Tibial artery (tissue), 4 donors: ENCODE results near the gene ATG7.

Experiments used
- DNase-seq, 2 donors: peaks; one replicate each; pipeline ENCODE4 v3.0.0-alpha.2; 2019
- H3K27ac ChIP-seq, 2 donors: fragments of 200-600 bp; sonication (generic) in 1 of 2; 1 replicate in 1 of 2; 2 replicates in 1 of 2; pipeline ENCODE4 v1.5.1; 2018 to 2019; ENCODE audit warnings: mild to moderate bottlenecking in 1 of 2
- H3K27me3 ChIP-seq, 2 donors: fragments of 200-600 bp; sonication (generic) in 1 of 2; one replicate each; pipeline versions ENCODE4 v1.5.1 to v1.6.0; 2016 to 2019
- H3K36me3 ChIP-seq, 3 donors: fragments of 200-600 bp; sonication (generic) in 2 of 3; one replicate each; pipeline ENCODE4 v1.5.1; 2016 to 2019; ENCODE audit warnings: mild to moderate bottlenecking in 2 of 3
- H3K4me1 ChIP-seq, 4 donors: fragments of 200-600 bp; sonication (generic) in 2 of 4; 1 replicate in 3 of 4; 2 replicates in 1 of 4; pipeline ENCODE4 v1.5.1; 2016 to 2019
- H3K4me3 ChIP-seq, 2 donors: fragments of 200-600 bp; sonication (generic) in 1 of 2; 1 replicate in 1 of 2; 2 replicates in 1 of 2; pipeline ENCODE4 v1.5.1; 2018 to 2019; ENCODE audit warnings: mild to moderate bottlenecking in 2 of 2
- H3K9me3 ChIP-seq, 3 donors: fragments of 200-600 bp; sonication (generic) in 1 of 3; one replicate each; pipeline ENCODE4 v1.5.1; 2016 to 2019
- intact Hi-C: fragments of 100-400 bp; cut with DNase I; formaldehyde crosslinking; loops from one replicate; pipeline ENCODE4 v1.15.0; 2023; ENCODE audit warnings: low total_unique reads
- TF ChIP-seq, protein P1 (sequence below), 2 experiments: fragments of 200-600 bp in 1 of 2; fragments of 450-650 bp in 1 of 2; IDR thresholded peaks; one replicate each; pipeline ENCODE4 v1.5.1; 2017 to 2019; ENCODE audit warnings: antibody characterized with exemption in 2 of 2, mild to moderate bottlenecking in 1 of 2, moderate library complexity in 1 of 2

The ATG7 gene

DNA sequence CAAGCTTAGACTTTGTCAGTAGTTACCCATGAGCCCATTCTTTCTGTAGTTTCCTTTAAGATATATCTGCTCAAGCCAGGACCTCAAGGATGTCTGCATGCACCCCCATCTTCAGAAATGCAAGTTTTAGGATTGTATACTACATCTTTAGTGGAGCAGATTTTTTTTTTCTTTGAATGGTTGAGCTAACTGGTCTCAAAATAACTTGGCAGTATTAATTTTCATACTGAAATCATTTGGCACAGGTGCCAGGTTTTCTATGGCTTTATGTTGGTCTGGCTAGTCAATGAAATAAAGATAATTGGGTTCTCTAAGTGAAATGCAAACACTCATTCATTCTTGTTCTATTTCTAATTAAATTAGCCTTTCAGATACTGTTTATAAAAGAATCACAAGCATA lies 108.9 kb downstream of the ATG7 start:
- H3K4me3 ChIP-seq: no peak overlapping the region
- H3K4me1 ChIP-seq: peaks cover 0 to 24% (median 13%) of the 10 kb centered on the region in 4 donors
- peak overlapping the region in 1 of 2 donors; percentile 63 for H3K27ac ChIP-seq
- no peaks in the 10 kb centered on the region for H3K27me3 ChIP-seq
- DNase-seq: no peak
- TF ChIP-seq, protein P1, sequence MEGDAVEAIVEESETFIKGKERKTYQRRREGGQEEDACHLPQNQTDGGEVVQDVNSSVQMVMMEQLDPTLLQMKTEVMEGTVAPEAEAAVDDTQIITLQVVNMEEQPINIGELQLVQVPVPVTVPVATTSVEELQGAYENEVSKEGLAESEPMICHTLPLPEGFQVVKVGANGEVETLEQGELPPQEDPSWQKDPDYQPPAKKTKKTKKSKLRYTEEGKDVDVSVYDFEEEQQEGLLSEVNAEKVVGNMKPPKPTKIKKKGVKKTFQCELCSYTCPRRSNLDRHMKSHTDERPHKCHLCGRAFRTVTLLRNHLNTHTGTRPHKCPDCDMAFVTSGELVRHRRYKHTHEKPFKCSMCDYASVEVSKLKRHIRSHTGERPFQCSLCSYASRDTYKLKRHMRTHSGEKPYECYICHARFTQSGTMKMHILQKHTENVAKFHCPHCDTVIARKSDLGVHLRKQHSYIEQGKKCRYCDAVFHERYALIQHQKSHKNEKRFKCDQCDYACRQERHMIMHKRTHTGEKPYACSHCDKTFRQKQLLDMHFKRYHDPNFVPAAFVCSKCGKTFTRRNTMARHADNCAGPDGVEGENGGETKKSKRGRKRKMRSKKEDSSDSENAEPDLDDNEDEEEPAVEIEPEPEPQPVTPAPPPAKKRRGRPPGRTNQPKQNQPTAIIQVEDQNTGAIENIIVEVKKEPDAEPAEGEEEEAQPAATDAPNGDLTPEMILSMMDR (IDR thresholded peaks at IDR 0.05): no peak
- no peaks in the 10 kb centered on the region for H3K36me3 ChIP-seq
- no peaks in the 10 kb centered on the region for H3K9me3 ChIP-seq
- intact Hi-C loops: no loop called here

DNA sequence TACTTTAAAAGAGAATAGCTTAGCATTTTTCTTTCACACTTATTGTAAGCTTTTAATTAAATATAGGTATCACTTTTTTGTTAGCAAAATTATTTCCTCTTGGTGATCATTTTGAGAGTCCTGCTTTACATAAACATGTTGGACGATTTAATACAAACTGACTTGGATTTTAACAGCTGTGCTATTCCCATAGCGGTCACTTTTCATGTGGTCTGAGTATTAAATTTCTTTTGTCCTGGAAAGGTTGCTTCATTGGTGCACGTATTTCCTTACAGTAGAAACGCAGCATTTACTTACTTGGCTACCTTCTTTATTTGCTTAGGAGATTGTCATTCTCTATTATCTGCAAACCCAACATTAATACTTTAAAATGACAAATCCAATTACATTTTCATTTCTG lies 109.4 kb downstream of the ATG7 start:
- intact Hi-C loops: no loop called here
- Histone ChIP-seq H3K9me3 (no peaks in the 10 kb centered on the region), H3K27me3 (no peaks in the 10 kb centered on the region), H3K4me1 (peaks cover 0 to 28% (median 17%) of the 10 kb centered on the region in 4 donors), H3K36me3 (no peaks in the 10 kb centered on the region), H3K4me3 (no peak overlapping the region), H3K27ac (no peak overlapping the region)
- TF ChIP-seq, protein P1 (IDR thresholded peaks at IDR 0.05): no peak
- no peak for DNase-seq

DNA sequence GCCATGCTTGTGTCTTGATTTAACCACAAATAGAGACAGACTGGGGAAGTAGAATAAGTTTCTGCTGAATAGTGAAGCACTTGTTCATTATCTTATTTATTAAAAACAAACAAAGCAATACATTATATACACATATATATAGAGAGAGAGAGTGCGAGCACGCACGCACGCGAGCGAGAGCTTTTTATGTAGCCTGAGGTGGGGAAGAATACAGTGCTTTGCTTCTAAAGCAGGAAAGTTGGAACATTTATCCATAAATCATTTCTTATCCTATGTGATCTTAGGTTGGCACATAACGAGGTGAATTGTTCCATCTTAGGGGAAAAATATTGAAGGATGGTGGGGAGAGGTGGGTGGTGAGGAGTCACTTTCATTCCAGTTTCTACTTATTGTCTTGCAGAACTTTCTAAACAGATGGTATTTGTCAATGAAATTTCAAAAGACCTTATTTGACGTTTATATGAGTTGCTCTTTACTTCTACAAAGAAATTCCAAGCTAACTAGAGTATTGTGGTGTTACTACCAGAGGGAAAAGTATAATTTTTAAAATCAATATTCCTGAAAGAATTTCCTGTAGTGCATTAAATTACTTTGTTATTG lies 110.0 kb downstream of the ATG7 start:
- peaks cover 0 to 33% (median 22%) of the 10 kb centered on the region in 4 donors for H3K4me1 ChIP-seq
- H3K27ac ChIP-seq: no peak overlapping the region
- H3K9me3 ChIP-seq: no peaks in the 10 kb centered on the region
- H3K4me3 ChIP-seq: no peak overlapping the region
- DNase-seq: no peak
- intact Hi-C loops: no loop called here
- H3K36me3 ChIP-seq: no peaks in the 10 kb centered on the region
- H3K27me3 ChIP-seq: no peaks in the 10 kb centered on the region
- TF ChIP-seq, protein P1 (IDR thresholded peaks at IDR 0.05): no peak

DNA sequence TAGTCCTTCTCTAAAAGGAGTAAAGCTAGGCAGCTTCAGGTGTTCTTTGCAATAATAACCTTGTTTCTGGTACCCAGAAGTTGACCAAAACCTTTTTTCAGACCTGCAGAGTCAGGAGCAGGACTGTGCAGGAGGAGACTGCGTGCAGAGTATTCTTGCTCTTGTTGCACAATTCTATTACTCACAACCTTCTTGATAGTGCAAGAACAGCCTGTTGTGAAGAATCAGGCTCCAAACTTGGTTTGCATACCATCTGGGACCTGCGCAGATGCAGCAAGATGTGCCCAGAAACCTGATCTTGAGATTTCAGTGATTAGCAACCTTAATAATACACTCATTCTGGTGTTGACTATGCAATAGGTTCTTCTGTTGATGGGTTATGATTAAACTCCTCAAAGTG lies 111.9 kb downstream of the ATG7 start:
- Histone ChIP-seq H3K9me3 (no peaks in the 10 kb centered on the region), H3K4me1 (peaks cover 0 to 33% (median 22%) of the 10 kb centered on the region in 4 donors), H3K4me3 (no peak overlapping the region), H3K27ac (no peak overlapping the region), H3K27me3 (no peaks in the 10 kb centered on the region), H3K36me3 (no peaks in the 10 kb centered on the region)
- TF ChIP-seq, protein P1 (IDR thresholded peaks at IDR 0.05): no peak
- DNase-seq: no peak
- intact Hi-C loops: no loop called here

DNA sequence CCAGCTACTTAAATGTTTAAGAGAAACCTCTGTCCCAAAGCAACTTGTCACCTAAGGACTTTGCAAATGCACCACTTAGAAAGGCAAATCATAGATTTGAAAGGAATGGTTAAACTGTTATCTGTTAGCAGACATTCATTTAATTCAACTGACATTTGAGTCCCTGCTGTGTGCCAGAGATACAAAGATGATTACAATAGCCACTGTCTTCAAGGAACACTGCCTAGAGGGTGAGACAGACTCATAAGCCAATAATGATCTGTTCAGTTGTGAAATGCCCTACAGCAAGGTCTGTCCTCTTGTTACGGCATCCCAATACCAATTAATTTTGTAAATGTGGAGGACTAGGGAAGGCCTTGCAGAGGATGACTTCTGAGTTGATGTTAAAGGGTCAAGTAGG lies 113.1 kb downstream of the ATG7 start:
- TF ChIP-seq, protein P1 (IDR thresholded peaks at IDR 0.05): no peak
- DNase-seq: no peak
- intact Hi-C loops: no loop called here
- Histone ChIP-seq H3K36me3 (no peaks in the 10 kb centered on the region), H3K27me3 (no peaks in the 10 kb centered on the region), H3K27ac (peak overlapping the region; percentile 31 to 40), H3K4me3 (no peak overlapping the region), H3K4me1 (peaks cover 0 to 29% (median 17%) of the 10 kb centered on the region in 4 donors), H3K9me3 (no peaks in the 10 kb centered on the region)

DNA sequence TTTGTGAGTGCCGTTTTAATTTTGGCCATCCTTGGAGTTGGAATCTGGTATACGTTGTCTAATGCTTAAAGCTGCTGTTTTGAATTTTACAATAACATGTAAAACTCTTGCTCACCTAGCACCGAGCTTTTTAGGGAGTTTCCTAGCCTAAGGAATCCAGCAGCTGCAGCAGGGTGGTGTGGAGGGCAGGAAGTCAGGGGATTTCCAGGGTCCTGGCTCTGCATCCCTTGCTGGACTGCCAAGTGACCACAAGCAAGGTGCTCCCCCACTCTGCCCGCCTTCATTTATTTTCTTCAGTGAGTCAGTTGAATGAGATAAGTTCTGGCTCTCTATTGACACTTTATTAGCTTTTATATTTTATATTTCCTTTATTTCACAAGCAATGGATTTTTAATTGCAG lies 113.7 kb downstream of the ATG7 start:
- Histone ChIP-seq H3K4me3 (no peak overlapping the region), H3K9me3 (no peaks in the 10 kb centered on the region), H3K27ac (peak overlapping the region; percentile 31 to 40), H3K36me3 (no peaks in the 10 kb centered on the region), H3K4me1 (peaks cover 0 to 29% (median 17%) of the 10 kb centered on the region in 4 donors), H3K27me3 (no peaks in the 10 kb centered on the region)
- intact Hi-C loops: no loop called here
- DNase-seq: no peak
- TF ChIP-seq, protein P1 (IDR thresholded peaks at IDR 0.05): no peak
